ENCODE data around the gene TP53RK.

Gene TP53RK

GRCh38 chr20:46706242-46706641 lies 17.0 kb upstream of the TP53RK start:
- no peak for DNase-seq (ENCODE audit: low read depth)

DNA sequence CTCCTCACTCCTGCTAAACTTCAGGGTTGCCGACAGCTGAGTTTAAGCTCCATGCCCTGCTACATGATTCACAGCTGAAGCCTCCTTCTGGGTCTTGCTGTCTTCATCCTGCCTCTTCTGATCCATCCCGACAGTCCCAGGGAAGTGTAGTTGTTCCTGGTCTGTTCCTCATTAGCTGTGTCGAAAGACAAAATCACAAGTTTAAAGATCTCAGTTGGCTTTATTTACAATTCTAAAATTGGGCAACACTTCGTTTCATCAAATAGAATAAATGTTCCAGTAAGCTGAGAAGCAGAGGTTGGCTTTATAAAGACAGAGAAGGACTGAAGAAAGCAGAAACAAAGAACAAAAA lies 16.1 kb upstream of the TP53RK start:
- no peak for DNase-seq (ENCODE audit: low read depth)

DNA sequence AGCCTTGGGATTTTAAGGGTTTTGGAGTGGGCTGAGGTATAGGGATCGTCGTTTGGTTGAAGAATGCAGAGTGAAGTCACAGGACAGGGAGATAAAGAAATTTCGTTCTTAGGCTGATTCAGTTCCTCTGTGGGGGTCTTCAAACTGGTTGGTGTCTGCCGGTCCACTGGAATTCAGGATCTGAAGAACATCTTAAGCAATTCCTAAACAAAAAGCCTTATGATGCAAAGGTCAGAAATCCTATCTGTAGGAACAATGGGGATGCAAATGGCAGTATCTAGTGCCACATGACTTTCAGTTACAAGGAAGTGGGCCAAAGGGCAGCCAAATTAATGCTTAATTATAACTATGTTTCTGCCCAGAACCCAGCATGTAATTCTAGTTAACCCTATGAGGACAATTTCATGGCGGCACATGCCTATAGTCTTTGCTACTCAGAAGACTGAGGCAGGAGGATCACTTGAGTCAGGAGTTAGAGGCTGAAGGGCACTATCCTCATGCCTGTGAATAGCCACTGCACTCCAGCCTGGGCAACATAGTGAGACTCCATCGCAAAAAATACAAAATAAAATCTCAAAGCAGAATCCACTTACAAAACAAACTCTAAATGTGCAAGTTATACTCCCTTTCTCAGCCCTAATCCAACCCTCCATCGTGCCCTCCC lies 15.6 kb upstream of the TP53RK start:
- no peak for DNase-seq (ENCODE audit: low read depth)

GRCh38 chr20:46703435-46703834 lies 14.2 kb upstream of the TP53RK start:
- DNase-seq (ENCODE audit: low read depth): no peak

DNA sequence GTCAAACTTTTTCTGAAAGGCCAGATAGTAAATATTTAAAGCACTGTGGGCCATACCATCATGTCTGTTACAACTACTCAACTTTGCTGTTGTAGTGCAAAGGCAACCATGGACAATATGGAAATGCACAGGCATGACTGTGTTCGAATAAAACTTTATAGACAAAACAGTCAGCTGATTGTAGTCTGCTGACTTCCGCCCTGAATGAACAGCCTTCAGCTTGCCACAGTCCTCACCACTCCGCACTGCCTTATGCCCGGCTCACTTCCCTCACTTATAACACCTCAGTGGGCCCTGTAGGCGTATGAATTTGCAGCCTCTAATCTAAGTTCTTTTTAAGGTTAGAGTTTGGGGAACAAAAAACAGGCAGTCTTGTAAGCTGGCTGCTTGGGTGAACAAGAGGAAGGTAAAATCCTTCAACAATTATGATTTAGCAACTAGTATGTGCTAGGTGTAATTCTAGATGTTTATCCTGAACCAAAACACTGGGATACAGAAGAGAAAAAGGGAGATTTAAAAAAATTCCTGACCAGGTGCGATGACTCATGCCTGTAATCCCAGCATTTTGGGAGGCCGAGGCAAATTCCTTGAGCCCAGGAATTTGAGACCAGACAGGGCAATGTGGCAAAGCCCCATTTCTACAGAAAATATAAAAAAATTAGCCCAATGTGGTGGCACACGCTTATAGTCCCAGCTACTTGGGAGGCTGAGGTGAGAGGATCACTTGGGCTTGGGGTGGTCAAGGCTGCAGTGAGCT lies 13.4 kb upstream of the TP53RK start:
- no peak for DNase-seq (ENCODE audit: low read depth)

DNA sequence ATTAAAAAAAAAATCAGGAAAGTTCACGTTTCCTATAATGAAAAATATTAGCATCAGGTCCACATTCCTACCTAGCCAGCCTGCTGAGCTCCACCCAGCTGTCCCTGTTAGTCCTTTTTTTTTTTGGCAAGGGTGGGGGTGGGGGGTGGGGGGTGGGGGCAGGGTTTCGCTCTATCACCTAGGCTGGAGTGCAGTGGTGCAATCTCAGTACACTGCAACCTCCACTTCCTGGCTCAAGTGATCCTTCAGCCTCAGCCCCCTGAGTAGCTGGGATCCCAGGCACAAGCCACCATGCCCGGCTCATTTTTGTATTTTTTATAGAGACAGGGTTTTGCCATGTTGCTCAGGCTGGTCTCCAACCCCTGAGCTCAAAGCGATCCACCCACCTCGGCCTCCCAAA lies 12.7 kb upstream of the TP53RK start:
- DNase-seq (ENCODE audit: low read depth): no peak

DNA sequence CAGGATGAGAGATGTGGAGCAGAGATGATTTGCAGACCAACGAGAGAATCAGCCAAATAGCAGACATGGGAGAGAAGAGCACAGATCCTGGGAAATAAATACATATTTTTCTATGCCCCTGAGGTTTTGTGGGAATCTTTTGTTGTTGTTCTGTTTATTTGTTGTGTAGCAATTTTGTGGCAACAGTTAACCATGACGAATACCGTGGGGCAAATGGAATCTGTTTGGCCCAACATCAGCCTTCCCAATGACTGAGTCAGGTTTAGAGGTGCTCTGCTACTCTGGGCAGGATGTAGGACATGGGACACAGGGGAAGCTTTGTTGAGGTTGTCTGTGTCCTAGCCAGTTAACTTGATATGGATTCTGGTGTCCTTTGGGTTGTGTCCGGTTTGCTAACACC lies 12.3 kb upstream of the TP53RK start:
- DNase-seq (ENCODE audit: low read depth): no peak

GRCh38 chr20:46701057-46701456 lies 11.8 kb upstream of the TP53RK start:
- DNase-seq (ENCODE audit: low read depth): no peak

DNA sequence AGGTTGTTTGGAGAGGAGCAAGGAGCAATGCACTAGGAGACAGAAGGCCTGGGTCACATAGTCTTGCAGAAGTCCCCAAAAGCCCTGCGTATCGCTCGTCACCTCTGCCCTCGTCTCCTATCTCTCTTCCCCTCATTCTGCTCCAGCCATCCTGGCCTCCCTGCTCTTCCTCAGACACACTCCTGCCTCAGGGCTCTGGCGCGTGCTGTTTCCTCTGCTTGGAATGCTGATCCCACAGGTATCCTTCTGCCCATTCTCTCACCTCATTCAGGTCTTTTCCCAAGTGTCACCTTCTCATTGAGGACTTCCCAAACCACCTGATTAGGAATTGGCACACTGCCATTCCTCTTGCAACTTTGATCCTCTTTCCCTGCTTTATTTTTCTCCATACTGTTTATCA lies 11.2 kb upstream of the TP53RK start:
- DNase-seq (ENCODE audit: low read depth): no peak

- DNase-seq (ENCODE audit: low read depth): no peak
Observed at GRCh38 chr20:46699651-46700359, 10.6 kb upstream of the TP53RK start.

GRCh38 chr20:46698788-46699187 lies 9.5 kb upstream of the TP53RK start:
- DNase-seq (ENCODE audit: low read depth): no peak

GRCh38 chr20:46696791-46697279 lies 7.6 kb upstream of the TP53RK start:
- DNase-seq (ENCODE audit: low read depth): no peak

- DNase-seq (ENCODE audit: low read depth): no peak
Observed at GRCh38 chr20:46695892-46696291, 6.6 kb upstream of the TP53RK start.

DNA sequence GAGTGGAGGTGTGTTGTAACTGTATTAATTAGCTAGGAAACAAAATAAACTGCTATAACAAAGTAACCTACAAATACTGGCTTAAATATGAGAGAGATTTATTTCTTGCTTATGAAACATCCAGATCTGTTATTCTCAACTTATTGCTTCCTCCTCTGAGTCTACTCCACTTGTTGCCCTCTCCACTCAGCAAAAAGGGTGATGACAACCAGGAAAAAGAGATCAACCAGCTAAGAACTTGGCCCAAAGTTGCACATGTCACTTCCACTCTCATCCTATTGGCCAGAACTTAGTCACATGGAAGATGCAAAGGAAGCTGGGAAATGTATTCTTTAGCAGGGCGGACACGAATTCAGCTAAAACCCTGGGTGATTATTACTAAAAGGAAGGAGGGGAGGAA lies 5.2 kb upstream of the TP53RK start:
- no peak for DNase-seq (ENCODE audit: low read depth)

GRCh38 chr20:46691196-46691595 lies 2.0 kb upstream of the TP53RK start:
- no peak for DNase-seq (ENCODE audit: low read depth)

DNA sequence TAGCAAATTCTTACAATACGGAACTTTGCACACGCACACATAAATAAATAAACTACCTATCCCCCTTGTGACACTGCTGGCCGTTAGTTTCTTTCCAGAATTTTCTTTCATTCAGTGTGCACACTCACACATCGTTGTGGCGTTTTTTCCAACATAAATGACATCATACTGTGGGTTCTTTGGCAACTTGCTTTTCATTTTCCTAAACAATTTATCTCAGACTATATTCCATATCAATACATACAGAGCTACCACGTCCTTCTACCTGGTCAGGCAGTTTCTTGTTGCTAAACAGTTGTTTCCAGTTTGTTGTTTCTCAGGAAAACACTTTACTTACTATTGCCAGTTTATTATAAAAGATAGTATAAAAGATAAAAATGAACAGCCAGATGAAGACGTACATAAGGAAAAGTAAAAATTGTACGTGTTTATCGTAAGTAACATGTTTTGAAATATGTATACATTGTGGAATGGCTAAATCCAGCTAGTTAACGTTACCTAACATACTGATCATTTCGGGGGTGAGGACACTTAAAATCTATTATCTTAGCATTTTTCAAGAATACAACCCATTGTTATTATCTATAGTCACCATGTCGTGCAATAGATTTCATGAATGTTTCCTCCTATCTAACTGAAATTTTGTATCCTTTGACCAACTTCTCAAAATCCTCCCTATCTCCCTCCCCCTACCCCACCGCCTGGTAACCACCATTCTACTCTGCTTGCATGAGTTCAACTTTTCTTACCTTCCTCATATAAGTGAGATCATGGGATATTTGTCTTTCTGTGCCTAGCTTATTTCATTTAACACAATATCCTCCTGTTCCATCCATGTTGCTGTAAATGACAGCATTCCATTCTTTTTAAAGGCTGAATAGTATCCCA lies 1.2 kb upstream of the TP53RK start:
- DNase-seq (ENCODE audit: low read depth): no peak

- DNase-seq (ENCODE audit: low read depth): no peak
Observed at GRCh38 chr20:46689754-46690085, 476 bp upstream of the TP53RK start.

GRCh38 chr20:46688151-46689081 lies 828 bp downstream of the TP53RK start:
- no peak for DNase-seq (ENCODE audit: low read depth)

DNA sequence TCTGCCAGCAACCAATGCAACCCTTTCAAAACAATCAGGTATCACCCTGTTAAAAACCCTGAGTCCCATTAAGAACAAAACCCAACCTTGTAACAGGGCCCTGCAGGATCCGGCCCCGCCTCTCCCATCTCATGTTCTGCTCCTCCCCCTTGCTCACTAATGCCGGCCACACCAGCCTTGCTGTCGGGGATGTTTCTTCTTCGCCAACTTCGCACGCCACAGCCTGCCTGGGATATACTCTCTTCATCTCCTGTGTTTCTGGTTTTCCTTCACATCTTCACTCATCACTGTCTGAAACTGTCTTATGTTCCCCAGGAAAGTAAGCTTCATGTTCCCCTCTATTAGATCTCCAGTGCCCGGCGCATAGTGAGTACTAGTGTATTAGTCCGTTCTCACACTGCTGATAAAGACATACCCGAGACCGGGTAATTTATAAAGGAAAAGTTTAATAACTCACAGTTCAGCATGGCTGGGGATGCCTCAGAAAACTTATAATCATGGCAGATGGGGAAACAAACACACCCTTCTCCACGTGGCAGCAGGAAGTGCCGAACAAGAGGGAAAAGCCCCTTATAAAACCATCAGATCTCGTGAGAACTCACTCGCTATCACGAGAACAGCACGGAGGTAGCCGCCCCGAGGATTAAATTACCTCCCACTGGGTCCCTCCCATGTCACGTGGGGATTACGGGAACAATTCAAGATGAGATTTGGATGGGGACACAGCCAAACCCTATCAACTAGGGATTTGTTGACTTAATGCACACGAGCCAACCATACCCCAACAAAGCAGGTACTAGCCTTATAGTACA lies 5.1 kb downstream of the TP53RK start:
- DNase-seq (ENCODE audit: low read depth): no peak

- DNase-seq (ENCODE audit: low read depth): no peak
Observed at GRCh38 chr20:46683668-46683938, 5.6 kb downstream of the TP53RK start.

Measured in T follicular helper cell (primary cell).